HG02852 (cell line): Measurements from ENCODE around the gene PCSK4.
A peak's percentile ranks its signal among the peaks of the same experiment; 100 is the strongest.
"Not testable (repeated sequence)": the region's sequence is repeated elsewhere in the genome, so short reads cannot be mapped to it uniquely, and the experiment has no call there.

Experiments used
- ATAC-seq: cut with Tn5 transposase; IDR thresholded peaks from one replicate; pipeline ENCODE4 v1.9.1; 2021; ENCODE audit warnings: mild to moderate bottlenecking, moderate library complexity; ENCODE audit not compliant: unreplicated experiment

Gene PCSK4

GRCh38 chr19:1441677-1442438 lies 48.3 kb downstream of the PCSK4 start:
- no peak for ATAC-seq

GRCh38 chr19:1441022-1441426 lies 49.1 kb downstream of the PCSK4 start:
- no peak for ATAC-seq

- no peak for ATAC-seq
These were observed 49.7 kb downstream of the PCSK4 start for GRCh38 chr19:1440418-1440801.

- ATAC-seq: not testable (repeated sequence)
These were observed 50.4 kb downstream of the PCSK4 start for GRCh38 chr19:1439525-1440417.

GRCh38 chr19:1438933-1439354 lies 51.2 kb downstream of the PCSK4 start:
- no peak for ATAC-seq

- ATAC-seq: peak; percentile 69
These were observed 51.9 kb downstream of the PCSK4 start, which contains the start of gene RPS15 for GRCh38 chr19:1438035-1438932. Gene RPS15 (plus strand): TSS chr19:1438396. CDS start chr19:1438426, 30 bp downstream.

- no peak for ATAC-seq
These were observed 52.5 kb downstream of the PCSK4 start for GRCh38 chr19:1437609-1438008.

GRCh38 chr19:1435378-1435989 lies 54.7 kb downstream of the PCSK4 start:
- no peak for ATAC-seq

GRCh38 chr19:1434577-1435060 lies 55.5 kb downstream of the PCSK4 start:
- no peak for ATAC-seq

- ATAC-seq: no peak
These were observed 56.1 kb downstream of the PCSK4 start for GRCh38 chr19:1434040-1434366.

- ATAC-seq: no peak
These were observed 56.8 kb downstream of the PCSK4 start for GRCh38 chr19:1433119-1434039.

- ATAC-seq: no peak
These were observed 57.7 kb downstream of the PCSK4 start for GRCh38 chr19:1432507-1432887.

GRCh38 chr19:1431759-1432506 lies 58.2 kb downstream of the PCSK4 start:
- ATAC-seq: no peak
